ENCODE data around the gene CTNND2. TPM values are rescaled to one million over a fixed set of nuclear protein-coding genes. Genes with fewer than 3 reads are reported as not detected.
"Not testable (repeated sequence)": the region's sequence is repeated elsewhere in the genome, so short reads cannot be mapped to it uniquely, and the experiment has no call there.

CTNND2 gene
- total RNA-seq, 1 experiment from 2014 or later = not detected

GRCh38 chr5:11852717-11853087 lies 51.5 kb downstream of the CTNND2 start:
- ChIA-PET CTCF (no interaction called here), POLR2A (interaction anchor here (0.7 kb wide), 1 partner anchor 61 kb away, joined by 4 read pairs; no protein-coding TSS in a partner anchor)
- intact Hi-C loops (cut with micrococcal nuclease) = no loop called here
- Mint-ChIP-seq H3K9me3 (ENCODE audit: unreplicated experiment) (peaks cover 7% of the 10 kb centered on the region), H3K27me3 (ENCODE audit: insufficient read depth, unreplicated experiment) (no peaks in the 10 kb centered on the region), H3K36me3 (ENCODE audit: insufficient read depth, unreplicated experiment) (no peaks in the 10 kb centered on the region), H3K4me1 (ENCODE audit: insufficient read depth, unreplicated experiment) (peaks cover 6% of the 10 kb centered on the region), H3K27ac (ENCODE audit: low read depth, unreplicated experiment) (no peak overlapping the region), H3K4me3 (ENCODE audit: unreplicated experiment) (no peak overlapping the region)
- no TSS peak for BruUV-seq (replicated peaks)
- no peak for DNase-seq (ENCODE audit: unreplicated experiment)
- TF ChIP-seq, protein P1, sequence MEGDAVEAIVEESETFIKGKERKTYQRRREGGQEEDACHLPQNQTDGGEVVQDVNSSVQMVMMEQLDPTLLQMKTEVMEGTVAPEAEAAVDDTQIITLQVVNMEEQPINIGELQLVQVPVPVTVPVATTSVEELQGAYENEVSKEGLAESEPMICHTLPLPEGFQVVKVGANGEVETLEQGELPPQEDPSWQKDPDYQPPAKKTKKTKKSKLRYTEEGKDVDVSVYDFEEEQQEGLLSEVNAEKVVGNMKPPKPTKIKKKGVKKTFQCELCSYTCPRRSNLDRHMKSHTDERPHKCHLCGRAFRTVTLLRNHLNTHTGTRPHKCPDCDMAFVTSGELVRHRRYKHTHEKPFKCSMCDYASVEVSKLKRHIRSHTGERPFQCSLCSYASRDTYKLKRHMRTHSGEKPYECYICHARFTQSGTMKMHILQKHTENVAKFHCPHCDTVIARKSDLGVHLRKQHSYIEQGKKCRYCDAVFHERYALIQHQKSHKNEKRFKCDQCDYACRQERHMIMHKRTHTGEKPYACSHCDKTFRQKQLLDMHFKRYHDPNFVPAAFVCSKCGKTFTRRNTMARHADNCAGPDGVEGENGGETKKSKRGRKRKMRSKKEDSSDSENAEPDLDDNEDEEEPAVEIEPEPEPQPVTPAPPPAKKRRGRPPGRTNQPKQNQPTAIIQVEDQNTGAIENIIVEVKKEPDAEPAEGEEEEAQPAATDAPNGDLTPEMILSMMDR (IDR thresholded peaks at IDR 0.05; ENCODE audit: unreplicated experiment) = no peak

DNA sequence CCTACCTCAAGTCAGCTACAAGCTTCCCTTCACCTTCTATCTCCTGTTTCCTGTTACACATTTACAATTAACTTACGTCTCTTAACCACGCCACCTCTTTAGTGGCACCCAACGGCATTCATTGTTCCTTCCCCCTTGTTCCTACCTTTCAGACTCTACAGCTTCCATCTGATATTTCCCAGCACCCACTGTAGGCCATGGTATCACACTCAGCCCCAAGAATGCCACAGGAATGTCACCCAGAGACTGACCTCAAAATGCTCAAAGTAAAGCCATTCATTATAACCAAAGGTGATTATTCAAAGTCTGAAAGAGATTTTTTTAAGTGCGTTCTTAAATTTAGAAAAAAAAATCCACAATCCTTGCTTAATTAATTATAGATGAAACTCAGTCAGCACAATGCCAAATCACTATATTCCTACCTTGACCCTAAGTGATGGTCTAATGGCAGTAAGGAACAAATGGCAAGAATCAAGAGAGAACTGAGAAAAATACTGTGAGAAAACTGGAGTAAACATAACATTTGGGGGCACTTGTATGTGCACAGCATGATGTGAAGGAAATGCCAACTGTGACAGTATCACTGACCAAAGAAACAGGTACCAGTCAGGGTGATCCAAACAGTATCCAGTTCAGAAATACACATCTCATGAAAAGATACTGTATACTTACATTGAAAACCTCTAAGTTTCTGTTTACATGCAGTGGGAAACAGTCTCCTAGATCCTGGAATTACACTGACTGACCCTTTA lies 52.1 kb downstream of the CTNND2 start:
- H3K4me3 Mint-ChIP-seq (ENCODE audit: unreplicated experiment) = no peak overlapping the region
- no peaks in the 10 kb centered on the region for H3K27me3 Mint-ChIP-seq (ENCODE audit: insufficient read depth, unreplicated experiment)
- H3K36me3 Mint-ChIP-seq (ENCODE audit: insufficient read depth, unreplicated experiment) = no peaks in the 10 kb centered on the region
- CTCF ChIA-PET = interaction anchor here (0.6 to 1.9 kb wide), 4 partner anchors 14 to 361 kb away, joined by 3 to 8 read pairs (median 3); no protein-coding TSS in a partner anchor
- intact Hi-C loops (cut with micrococcal nuclease) = no loop called here
- peaks cover 6% of the 10 kb centered on the region for H3K4me1 Mint-ChIP-seq (ENCODE audit: insufficient read depth, unreplicated experiment)
- H3K27ac Mint-ChIP-seq (ENCODE audit: low read depth, unreplicated experiment) = no peak overlapping the region
- POLR2A ChIA-PET = interaction anchor here (1.1 to 2.3 kb wide), 4 partner anchors 11 to 150 kb away, joined by 3 to 6 read pairs (median 4); no protein-coding TSS in a partner anchor
- H3K9me3 Mint-ChIP-seq (ENCODE audit: unreplicated experiment) = peaks cover 7% of the 10 kb centered on the region
- DNase-seq (ENCODE audit: unreplicated experiment) = no peak
- no TSS peak for BruUV-seq (replicated peaks)
- TF ChIP-seq, protein P1 (IDR thresholded peaks at IDR 0.05; ENCODE audit: unreplicated experiment) = no peak

DNA sequence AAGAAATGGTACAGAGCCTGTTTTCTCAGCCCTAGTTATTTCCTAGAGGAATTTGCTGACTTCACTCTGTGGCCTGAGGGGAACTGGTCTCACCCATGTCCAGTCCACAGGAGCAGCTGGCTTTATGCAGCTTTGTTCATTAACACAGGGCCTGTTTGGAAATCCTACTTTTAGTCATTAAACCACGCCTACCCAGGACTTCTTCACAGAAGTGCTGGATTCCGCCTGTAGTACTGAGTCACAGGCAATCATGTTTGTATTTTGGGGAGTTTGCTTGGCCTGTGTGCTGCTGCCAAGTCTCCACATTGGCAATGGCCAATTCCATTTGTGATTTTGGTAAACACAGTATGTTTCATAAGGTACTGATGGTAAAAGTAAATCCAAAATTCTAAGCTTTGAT lies 52.8 kb downstream of the CTNND2 start:
- POLR2A ChIA-PET = interaction anchor here (0.8 to 2.3 kb wide), 6 partner anchors 11 to 151 kb away, joined by 3 to 6 read pairs (median 4); no protein-coding TSS in a partner anchor
- CTCF ChIA-PET = interaction anchor here (0.6 to 1.9 kb wide), 4 partner anchors 15 to 360 kb away, joined by 3 to 8 read pairs (median 3); no protein-coding TSS in a partner anchor
- BruUV-seq (replicated peaks) = no TSS peak
- Mint-ChIP-seq H3K27ac (ENCODE audit: low read depth, unreplicated experiment) (no peak overlapping the region), H3K27me3 (ENCODE audit: insufficient read depth, unreplicated experiment) (no peaks in the 10 kb centered on the region), H3K9me3 (ENCODE audit: unreplicated experiment) (peaks cover 7% of the 10 kb centered on the region), H3K4me3 (ENCODE audit: unreplicated experiment) (no peak overlapping the region), H3K36me3 (ENCODE audit: insufficient read depth, unreplicated experiment) (no peaks in the 10 kb centered on the region), H3K4me1 (ENCODE audit: insufficient read depth, unreplicated experiment) (peaks cover 3% of the 10 kb centered on the region)
- intact Hi-C loops (cut with micrococcal nuclease) = no loop called here
- peak; percentile 84 for DNase-seq (ENCODE audit: unreplicated experiment)
- TF ChIP-seq, protein P1 (IDR thresholded peaks at IDR 0.05; ENCODE audit: unreplicated experiment) = no peak

DNA sequence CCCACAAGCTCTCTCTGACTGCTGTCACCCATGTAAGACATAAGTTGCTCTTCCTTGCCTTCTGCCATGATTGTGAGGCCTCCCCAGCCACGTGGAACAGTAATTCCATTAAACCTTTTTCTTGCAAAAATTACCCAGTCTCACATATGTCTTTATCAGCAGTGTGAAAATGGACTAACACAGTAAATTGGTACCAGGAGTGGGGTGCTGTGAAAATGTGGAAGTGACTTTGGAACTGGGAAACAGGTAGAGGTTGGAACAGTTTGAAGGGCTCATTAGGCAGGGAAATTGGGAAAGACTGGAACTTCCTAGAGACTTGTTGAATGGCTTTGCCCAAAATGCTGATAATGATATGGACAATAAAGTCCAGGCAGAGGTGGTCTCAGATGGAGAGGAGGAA lies 75.7 kb downstream of the CTNND2 start:
- POLR2A ChIA-PET; intact Hi-C loops (cut with micrococcal nuclease); CTCF ChIA-PET; H3K27me3 Mint-ChIP-seq (ENCODE audit: insufficient read depth, unreplicated experiment); H3K4me3 Mint-ChIP-seq (ENCODE audit: unreplicated experiment); H3K9me3 Mint-ChIP-seq (ENCODE audit: unreplicated experiment); H3K36me3 Mint-ChIP-seq (ENCODE audit: insufficient read depth, unreplicated experiment); H3K27ac Mint-ChIP-seq (ENCODE audit: low read depth, unreplicated experiment); H3K4me1 Mint-ChIP-seq (ENCODE audit: insufficient read depth, unreplicated experiment); BruUV-seq (replicated peaks); DNase-seq (ENCODE audit: unreplicated experiment): not testable (repeated sequence)

Measured in MCF 10A (cell line).